Kidney epithelial cell (primary cell): Measurements from ENCODE around the gene RAPGEF1. TPM values are rescaled to one million over a fixed set of nuclear protein-coding genes. Genes with fewer than 3 reads are reported as not detected.

ENCODE experiments used
- DNase-seq: peaks from one replicate; pipeline ENCODE4 v3.0.0-alpha.2; 2010; ENCODE audit warnings: low read depth
- H3K27me3 ChIP-seq: 2 replicates; pipeline ENCODE4 v1.6.0; 2011; ENCODE audit warnings: low read length; ENCODE audit not compliant: control insufficient read depth, insufficient read depth
- H3K36me3 ChIP-seq: 2 replicates; pipeline ENCODE4 v1.5.1; 2011; ENCODE audit warnings: low read length; ENCODE audit not compliant: control insufficient read depth, insufficient read depth
- H3K4me3 ChIP-seq: 2 replicates; pipeline ENCODE4 v1.5.1; 2011; ENCODE audit warnings: low read depth, mild to moderate bottlenecking, control low read depth, low read length
- CTCF ChIP-seq: IDR thresholded peaks from 2 replicates; pipeline ENCODE4 v1.5.1; 2011; ENCODE audit warnings: mild to moderate bottlenecking, moderate library complexity, low read length, control low read depth, inconsistent platforms; ENCODE audit not compliant: insufficient read depth, poor library complexity, severe bottlenecking
- total RNA-seq: library from RNA; depleted of rRNA; stranded (reverse); fragments of >200 nt; gene quantifications from 2 replicates; pipeline ENCODE4 v1.2.3, GENCODE V29; 2015

Gene RAPGEF1, protein sequence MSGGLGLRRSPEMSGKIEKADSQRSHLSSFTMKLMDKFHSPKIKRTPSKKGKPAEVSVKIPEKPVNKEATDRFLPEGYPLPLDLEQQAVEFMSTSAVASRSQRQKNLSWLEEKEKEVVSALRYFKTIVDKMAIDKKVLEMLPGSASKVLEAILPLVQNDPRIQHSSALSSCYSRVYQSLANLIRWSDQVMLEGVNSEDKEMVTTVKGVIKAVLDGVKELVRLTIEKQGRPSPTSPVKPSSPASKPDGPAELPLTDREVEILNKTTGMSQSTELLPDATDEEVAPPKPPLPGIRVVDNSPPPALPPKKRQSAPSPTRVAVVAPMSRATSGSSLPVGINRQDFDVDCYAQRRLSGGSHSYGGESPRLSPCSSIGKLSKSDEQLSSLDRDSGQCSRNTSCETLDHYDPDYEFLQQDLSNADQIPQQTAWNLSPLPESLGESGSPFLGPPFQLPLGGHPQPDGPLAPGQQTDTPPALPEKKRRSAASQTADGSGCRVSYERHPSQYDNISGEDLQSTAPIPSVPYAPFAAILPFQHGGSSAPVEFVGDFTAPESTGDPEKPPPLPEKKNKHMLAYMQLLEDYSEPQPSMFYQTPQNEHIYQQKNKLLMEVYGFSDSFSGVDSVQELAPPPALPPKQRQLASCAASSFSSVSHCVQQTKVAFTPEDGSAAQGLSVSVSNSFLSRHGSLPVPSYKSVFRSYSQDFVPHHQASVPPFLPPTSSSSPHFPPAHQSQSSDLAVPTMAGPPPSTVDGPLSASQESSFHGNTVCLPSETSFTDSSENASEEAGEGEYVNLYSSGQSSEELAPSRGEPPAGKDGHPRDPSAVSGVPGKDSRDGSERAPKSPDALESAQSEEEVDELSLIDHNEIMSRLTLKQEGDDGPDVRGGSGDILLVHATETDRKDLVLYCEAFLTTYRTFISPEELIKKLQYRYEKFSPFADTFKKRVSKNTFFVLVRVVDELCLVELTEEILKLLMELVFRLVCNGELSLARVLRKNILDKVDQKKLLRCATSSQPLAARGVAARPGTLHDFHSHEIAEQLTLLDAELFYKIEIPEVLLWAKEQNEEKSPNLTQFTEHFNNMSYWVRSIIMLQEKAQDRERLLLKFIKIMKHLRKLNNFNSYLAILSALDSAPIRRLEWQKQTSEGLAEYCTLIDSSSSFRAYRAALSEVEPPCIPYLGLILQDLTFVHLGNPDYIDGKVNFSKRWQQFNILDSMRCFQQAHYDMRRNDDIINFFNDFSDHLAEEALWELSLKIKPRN (N-terminal part only)
- 43.5 TPM in 2 replicates for total RNA-seq

GRCh38 chr9:131739959-131740648 is at the start of gene RAPGEF1:
TSS of gene RAPGEF1 (minus strand) at chr9:131740076. CDS start at chr9:131739830, 246 bp downstream.
- no peaks in the 10 kb centered on the region for H3K27me3 ChIP-seq
- no peaks in the 10 kb centered on the region for H3K36me3 ChIP-seq
- TF ChIP-seq CTCF, result peak; percentile 52
- H3K4me3 ChIP-seq, result peak within 1 kb of the TSS; percentile 60
- DNase-seq, result no peak

DNA sequence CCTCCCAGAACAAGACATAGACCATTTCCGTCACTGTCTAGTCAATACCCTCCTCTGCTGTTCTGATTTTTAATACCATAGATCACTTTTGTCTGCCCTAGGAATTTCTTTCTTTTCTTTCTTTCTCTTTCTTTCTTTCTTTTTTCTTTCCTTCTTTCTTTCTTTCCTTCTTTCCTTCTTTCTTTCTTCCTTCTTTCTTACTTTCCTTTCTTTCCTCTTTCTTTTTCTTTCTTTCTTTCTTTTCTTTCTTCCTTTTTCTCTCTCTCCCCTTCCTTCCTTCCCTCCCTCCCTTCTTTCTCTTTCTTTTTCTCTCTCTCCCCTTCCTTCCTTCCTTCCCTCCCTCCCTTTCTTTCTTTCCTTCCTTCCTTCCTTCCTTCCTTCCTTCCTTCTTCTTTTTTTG is 49.0 kb upstream of the RAPGEF1 start:
- DNase-seq, result no peak
- peaks cover 23% of the 10 kb centered on the region for H3K27me3 ChIP-seq

GRCh38 chr9:131787838-131788237 is 48.0 kb upstream of the RAPGEF1 start:
- DNase-seq, result no peak
- no peak overlapping the region for H3K4me3 ChIP-seq
- no peak for TF ChIP-seq CTCF
- no peaks in the 10 kb centered on the region for H3K36me3 ChIP-seq
- peaks cover 20% of the 10 kb centered on the region for H3K27me3 ChIP-seq

More for the DNA sequence above, 49.0 kb upstream of the RAPGEF1 start:
- H3K36me3 ChIP-seq, result no peaks in the 10 kb centered on the region
- H3K4me3 ChIP-seq, result no peak overlapping the region
- no peak for TF ChIP-seq CTCF

GRCh38 chr9:131784748-131785501 is 45.0 kb upstream of the RAPGEF1 start:
- no peak for DNase-seq
- no peak overlapping the region for H3K4me3 ChIP-seq
- peaks cover 16% of the 10 kb centered on the region for H3K27me3 ChIP-seq
- no peaks in the 10 kb centered on the region for H3K36me3 ChIP-seq
- TF ChIP-seq CTCF, result no peak

DNA sequence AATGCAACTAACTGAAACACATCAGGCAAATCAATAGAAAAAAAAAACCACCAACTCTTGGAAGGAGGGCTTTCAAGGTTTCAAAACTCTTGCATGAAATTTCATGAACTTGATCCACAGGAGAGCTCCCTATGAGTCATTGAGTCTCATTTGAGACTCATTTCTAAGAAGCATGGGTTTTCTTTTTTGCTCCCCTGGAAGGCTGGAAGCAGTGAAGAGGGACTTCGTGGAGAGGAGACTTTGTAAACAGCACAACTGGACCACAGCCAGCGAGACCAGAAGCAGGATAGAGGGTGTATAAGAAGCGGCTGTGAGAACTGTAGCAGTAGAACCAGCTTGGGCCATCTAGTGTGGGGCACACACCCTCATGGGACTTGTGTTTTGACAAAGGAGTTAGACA is 41.2 kb upstream of the RAPGEF1 start:
- Histone ChIP-seq H3K36me3 (no peaks in the 10 kb centered on the region), H3K27me3 (peaks cover 6% of the 10 kb centered on the region), H3K4me3 (no peak overlapping the region)
- no peak for TF ChIP-seq CTCF
- DNase-seq, result no peak
